Epidermal melanocyte (primary cell): Measurements from ENCODE around the gene HK1.
A peak's percentile ranks its signal among the peaks of the same experiment; 100 is the strongest.

Experiments used
- DNase-seq: peaks from one replicate; pipeline ENCODE4 v3.0.0; 2011; ENCODE audit warnings: low spot score; ENCODE audit not compliant: insufficient read length

Gene HK1

DNA sequence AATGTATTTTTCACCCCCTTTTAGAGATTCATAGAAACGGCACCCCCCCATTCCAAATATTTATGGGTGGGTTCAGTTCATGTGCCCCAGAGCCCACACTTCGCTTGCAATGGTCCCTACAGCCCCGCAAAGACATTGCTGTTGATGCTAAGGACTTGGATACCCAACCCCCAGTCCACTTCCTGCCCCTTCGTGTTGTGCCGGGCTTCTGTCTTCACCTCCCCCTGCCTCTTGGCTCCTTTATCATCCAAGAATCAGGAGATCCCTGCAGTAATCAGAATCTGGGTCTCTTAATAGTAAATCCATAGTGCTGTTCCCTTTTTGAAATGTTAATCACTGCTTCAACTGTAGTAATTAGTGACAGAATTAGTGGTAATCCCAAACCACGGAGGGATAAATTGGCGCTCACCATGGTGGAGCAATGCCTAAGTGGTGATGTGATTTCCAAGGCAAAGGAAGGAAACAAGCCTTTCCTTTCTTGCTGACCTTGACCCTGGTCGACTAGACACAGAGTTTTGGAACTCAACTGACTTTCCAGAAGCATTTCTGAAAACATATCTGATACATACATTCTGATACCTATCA is 67.7 kb downstream of the HK1 start:
- DNase-seq: no peak

DNA sequence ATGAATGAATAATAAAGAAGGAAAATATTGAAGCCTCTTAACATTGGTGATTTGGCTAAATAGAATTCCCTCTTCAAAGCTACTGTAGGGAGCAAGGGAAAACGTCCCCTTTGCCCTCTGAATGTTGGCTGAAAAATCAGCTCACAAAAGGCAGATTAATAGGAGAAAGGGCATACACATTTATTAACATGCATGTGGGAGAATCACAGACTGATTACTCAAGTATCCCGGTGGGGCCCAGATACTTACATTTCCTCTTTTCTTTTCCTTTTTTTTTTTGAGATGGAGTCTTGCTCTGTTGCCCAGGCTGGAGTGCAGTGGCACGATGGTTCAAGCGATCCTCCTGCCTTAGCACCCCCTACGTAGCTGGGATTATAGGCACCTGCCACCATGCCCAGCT is 68.5 kb downstream of the HK1 start:
- DNase-seq: no peak

DNA sequence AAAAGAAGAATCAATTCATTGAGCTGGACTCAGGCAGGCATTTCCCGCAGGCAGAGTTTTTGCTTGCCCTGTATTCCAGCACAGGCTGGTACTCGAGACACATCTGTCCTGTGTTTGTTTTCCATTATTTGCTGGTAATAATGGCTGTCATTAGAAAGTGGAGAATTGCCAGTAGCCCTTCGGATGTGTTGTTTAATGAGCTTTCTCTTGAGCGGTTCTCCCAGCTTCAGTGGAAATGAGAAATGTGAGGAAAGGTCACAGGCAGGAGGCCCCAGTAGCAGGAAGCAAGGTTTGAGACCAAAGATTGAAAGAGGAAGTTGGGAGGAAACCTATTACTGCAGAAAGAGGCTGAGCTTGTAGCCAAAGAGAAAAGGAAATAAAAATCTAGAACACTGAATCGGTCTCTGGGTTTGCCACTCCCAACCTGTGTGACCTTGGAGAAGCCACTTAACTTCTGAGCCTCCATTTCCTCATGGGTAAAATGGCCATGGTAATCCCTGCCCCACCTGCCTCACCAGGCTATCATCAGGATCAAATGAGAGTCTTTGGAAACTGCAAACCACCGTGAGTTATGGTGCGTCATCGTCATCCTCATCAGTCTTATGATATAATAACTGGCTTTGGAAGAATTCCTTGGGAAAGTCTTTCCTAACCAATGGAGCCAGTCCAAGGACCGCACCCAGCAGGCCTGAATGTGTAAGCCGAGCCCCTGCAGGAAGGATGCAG is 70.7 kb downstream of the HK1 start:
- peak; percentile 65 for DNase-seq

DNA sequence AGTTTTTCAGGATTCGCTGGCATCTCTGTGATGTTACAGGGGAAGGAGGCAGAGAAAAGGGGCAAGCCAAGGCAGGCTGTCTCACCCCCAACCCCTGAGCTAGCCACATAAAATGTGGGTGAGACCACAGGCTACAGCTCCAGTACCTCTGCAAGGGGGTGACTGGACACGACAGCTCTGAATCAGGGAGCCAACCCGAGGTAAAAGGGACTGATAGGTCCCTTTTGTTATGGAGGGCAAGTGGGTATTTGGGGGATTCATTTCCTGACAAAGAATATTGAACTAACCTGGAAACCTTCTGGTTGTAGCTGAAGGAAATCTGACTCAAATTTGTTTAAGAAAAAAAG is 71.2 kb downstream of the HK1 start:
- DNase-seq: no peak

DNA sequence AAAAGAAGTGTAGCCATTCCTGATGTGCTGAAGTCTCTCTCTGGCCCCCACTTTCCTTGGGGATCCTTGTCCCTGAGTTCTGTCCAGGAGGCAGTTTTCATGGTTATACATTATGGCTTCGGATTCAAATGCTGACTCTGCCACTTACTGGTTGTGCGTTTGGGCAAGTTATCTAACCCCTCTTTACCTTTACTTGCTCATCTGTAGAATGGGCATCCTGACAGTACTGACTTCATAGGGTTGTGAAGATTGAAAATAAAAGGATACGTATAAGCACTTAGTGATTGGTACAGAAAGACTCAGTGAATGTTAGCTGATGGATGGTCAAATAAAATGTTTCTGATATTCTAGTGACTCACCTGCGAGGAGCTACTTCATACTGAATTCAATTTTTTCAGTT is 73.3 kb downstream of the HK1 start:
- no peak for DNase-seq

DNA sequence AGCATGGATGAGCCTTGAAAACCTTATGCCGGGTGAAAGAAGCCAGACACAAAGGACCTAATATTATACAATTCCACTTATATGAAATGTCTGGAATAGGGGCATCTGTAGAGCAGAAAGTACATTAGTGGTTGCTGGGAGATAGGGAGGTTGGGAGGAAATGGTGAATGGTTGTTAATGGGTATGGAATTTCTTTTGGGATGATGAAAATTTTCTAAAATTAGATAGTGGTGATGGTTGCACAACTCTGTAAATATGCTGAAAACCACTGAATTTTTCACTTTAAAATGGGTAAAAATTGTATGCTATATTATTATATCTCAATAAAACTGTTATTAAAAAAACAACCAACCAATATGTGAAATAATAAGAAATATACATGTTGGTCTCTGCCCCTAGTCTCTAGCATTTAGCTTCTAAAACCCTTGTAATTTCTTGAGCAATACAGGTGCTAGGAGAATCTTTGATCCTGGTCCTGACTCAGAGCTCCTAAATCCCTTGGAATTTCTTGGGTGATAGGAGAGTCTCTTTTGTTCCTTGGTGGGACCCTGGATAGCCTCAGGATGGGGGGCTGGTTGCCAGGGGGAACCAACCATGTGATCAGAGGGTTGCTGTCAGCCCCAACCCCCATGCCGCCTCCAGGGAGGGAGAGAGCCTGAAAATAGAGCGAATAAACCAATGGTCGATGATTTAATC is 74.4 kb downstream of the HK1 start:
- DNase-seq: no peak

DNA sequence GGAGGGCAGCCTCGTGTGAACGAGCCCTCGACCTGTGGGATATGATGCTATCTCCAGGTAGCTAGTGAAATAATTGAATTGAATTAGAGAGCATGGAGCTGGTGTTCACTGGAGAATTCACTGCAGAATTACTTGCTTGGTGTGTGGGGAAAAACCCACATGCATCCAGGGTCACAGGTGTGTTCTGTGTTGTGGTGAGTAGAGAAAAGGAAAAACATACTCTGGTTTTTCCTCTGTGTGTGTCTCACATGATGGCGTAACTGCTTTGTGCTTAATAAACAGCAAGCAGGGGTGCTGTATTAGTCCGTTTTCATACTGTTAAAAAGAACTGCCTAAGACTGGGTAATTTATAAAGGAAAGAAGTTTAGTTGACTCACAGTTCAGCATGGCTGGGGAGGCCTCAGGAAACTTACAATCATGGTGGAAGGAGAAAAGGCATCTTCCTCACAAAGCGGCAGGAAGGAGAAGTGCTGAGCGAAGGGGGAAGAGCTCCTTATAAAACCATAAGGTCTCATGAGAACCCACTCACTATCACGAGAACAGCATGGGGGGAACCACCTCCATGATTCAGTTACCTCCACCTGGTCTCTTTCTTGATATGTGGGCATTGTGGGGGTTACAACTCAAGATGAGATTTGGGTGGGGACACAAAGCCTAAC is 75.8 kb downstream of the HK1 start:
- no peak for DNase-seq

DNA sequence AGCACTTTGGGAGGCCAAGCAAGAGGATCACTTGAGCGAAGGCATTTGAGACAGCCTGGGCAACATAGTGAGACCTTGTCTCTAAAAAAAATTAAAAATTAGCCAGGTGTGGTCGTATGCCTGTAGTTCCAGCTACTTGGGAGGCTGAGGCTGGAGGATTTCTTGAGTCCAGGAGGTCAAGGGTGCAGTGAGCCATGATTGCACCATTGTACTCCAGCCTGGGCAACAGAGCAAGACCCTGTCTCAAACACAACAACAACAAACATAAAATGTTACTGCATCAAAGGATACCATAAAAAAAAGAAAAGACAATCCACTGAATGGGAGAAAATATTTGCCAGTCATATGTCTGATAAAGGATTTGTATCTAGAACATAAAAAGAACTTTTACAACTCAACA is 77.9 kb downstream of the HK1 start:
- no peak for DNase-seq

DNA sequence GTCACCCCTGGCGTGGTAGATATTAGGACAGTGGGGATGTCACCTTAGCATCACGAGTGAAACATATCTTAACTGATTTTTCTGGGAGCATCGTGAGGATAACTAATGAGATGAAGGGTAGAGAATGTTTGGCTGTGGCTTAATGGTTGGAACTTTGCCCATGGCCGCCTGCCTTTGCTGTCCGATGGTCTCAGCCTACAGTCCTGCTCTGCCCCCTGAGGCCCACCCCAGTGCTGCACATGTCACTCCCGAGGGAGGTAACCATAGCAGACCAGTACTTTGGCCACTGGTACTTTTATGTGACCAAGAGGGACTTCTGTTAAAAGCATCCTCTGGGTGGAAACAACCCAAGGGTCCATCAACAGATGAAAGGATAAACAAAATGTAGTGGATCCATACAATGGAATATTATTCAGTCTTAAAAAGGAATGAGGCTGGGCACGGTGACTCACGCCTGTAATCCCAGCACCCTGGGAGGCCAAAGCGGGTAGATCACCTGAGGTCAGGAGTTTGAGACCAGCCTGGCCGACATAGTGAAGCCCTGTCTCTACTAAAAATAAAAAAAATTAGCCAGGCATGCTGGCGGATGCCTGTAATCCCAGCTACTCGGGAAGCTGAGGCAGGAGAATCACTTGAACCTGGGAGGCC is 80.0 kb downstream of the HK1 start:
- no peak for DNase-seq

DNA sequence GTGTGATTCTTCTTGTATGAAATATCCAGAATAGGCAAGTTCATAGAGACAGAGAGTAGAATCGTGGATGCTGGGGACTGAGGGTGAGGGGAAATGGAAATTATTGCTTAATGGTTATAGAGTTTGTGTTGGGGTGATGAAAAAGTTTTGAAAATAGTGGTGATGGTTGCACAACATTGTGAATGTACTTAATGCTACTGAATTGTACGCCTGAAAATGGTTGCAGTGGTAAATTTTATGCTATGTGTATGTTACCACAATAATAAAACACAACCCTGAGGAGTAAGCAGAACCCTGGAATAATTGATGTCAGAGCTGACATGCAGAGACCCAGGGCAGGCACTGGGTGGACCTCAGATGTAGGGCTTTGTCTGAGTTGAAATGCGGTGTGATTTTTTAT is 80.9 kb downstream of the HK1 start:
- DNase-seq: no peak

DNA sequence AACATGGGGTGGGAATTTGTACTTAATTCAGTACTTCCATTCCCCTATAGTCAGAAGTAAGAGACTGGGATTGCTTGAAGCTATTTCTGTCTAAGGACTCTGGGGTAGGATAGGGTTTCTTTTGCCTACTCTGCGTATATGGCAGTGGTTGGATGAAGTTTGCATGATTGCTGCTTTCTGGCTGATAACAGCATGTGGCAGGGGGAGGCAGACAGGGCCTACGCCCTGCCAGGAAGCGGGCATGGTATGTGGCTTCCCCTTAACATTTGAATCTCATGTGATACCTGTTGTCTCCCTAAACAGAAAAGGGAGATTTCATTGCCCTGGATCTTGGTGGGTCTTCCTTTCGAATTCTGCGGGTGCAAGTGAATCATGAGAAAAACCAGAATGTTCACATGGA is 81.3 kb downstream of the HK1 start:
- no peak for DNase-seq

DNA sequence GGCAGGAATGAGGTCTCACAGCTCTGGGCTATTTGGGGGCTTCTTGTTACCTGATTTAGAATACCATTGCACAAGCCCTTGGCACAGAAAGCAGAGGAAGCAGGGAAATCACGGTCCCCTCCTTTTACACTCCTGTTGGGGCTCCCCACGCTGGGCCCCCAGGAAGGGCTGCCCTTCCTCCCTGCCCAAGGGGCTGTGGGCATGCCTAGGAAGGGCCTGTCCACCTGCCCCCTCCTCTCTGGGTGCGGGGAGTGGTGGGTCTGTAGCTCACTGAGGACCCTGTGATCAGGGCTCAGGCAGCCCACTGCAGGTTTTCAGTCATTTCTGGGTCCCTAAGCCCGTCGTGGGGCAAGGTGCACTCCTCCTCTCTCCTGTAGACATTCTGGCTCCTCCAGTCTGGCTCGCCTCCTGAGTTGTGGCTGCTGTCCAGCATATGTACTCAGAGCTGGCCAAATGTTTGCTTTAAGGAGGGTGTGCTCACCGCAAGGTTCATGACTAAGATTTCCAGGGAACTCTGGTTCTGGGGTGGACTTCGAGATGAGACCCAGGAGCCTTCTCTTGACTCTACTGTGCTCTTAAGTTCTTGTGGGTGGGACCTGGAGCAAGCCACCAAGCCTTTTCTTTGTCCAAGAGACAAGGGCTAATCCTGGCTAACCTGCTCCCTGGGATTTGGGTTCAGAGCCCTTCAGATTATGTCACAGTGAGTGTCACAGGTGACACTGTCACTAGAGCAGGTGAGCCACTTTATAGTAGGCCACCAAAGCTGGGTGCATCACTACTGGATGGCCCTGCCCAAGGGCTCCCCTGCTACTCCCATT is 82.4 kb downstream of the HK1 start:
- DNase-seq: peak; percentile 62

DNA sequence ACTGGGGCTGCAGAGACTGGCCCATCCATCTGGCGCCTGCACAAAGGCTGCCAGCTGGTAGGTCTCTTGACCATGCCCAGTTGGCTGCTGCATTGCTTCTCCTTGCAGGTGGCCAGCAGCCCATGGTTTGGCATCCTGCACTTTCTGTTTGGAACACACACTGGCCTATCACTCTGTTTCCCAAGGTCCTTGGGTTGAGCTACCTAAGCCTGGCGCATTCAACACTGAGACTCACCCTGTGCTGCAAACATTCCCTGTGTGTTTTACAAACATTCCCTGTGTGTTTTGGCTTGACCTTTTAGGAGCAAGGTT is 83.0 kb downstream of the HK1 start:
- DNase-seq: no peak

DNA sequence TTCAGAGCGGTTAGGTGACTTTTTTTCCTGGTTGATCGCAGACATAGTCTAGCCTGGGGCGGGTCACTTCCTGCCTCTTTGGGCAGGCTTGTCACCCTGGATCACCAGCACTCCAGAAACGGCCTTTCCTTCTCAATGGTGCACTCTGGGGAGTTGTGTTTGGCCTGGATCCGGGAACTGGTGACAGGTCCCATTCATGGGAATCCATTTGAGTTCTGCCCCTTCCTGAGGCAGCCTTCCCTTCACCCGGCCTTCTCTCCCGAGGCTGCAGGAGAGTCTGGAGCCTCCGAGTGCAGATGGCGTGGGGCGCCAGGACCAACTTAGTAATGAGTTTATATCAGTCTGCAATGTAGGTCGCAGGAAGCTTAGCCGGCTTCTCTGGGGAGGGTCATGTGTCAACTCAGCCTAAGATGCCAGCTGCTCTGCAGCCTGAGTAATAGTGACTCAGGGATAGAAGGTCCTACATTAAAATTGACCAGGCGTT is 84.2 kb downstream of the HK1 start:
- DNase-seq: no peak

DNA sequence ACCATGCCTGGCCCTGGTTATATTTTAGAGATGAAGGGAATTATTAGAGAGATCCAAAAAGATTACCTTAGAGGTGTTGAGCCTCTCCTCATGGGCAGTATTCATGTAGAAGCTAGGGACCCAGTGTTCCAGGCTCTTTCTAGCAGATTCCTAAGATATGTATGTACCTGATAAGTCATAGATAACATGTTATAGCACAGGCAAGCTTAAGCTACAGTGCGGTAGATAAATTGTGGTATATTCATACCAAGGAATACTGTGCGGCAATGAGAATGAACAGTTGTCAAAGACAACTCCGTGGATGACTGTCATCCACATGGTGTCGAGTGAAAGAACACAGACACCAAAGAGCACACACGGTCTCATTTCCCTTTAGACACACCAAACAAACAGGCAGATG is 85.4 kb downstream of the HK1 start:
- no peak for DNase-seq

DNA sequence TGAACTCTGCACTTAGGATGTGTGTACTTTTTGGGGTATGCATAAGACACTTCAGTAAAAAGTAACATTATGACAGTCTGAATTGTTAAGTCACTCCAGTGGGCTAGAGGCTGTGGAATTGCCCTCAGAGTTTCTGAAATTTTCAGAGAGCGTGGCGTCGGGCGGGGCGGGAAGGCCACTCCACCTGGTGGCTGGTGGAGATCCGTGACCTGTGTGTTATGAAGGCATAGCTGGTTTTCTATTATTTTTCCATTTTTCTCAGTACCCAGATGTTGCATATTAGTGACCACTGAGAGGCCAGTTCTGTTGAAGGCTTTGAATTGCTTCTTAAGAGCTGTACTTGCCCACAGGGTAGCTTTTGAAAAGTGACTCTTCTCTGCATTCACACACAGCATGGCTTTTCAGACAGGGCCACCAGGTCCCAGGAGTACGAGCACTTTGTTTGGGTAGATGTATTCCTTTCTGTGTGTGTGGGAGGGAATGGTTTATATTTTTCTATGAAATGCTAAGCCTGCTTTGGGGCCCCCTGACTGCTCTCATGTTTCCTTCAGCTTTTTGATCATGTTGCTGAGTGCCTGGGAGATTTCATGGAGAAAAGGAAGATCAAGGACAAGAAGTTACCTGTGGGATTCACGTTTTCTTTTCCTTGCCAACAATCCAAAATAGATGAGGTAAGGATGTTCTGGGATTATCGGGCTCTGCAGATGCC is 86.1 kb downstream of the HK1 start:
- DNase-seq: no peak

DNA sequence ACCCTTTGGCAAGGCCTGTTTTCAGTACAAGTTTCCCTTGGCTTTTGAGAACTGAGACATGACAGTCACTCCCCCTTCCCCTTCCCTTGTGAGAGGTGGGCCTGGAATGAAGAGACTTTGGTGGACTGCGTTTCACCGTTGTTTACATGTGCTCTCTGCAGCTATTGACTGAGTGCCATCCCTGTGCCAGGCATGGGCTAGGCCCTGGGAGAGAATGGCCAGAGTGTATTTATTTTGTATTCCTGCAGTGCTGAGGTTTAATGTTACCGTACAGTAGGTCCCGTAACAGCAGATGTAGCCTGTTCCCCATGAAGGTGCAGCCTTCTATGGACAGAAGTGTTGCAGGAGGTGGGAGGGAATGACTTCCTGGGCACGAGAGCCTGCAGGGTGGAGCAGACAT is 88.4 kb downstream of the HK1 start:
- no peak for DNase-seq

DNA sequence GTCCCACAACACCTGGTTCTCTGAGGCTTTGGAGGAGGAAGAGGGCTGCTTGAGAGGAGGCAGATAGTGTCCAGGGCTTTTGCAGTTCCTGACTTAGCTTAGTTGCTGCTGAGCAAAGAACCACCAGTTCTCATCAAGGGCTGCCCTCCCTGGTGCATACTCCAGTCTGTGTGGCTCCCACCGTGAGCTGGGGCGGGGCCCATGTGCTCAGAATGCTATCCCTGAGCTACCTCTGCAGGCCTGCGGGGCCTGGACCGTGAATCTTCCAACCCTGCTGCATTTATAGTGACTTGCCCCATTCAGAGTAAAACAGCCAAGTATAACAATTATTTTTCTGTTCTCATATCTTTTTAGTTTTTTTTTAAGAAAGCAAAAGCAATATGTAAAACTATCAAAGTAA is 89.2 kb downstream of the HK1 start:
- DNase-seq: no peak

DNA sequence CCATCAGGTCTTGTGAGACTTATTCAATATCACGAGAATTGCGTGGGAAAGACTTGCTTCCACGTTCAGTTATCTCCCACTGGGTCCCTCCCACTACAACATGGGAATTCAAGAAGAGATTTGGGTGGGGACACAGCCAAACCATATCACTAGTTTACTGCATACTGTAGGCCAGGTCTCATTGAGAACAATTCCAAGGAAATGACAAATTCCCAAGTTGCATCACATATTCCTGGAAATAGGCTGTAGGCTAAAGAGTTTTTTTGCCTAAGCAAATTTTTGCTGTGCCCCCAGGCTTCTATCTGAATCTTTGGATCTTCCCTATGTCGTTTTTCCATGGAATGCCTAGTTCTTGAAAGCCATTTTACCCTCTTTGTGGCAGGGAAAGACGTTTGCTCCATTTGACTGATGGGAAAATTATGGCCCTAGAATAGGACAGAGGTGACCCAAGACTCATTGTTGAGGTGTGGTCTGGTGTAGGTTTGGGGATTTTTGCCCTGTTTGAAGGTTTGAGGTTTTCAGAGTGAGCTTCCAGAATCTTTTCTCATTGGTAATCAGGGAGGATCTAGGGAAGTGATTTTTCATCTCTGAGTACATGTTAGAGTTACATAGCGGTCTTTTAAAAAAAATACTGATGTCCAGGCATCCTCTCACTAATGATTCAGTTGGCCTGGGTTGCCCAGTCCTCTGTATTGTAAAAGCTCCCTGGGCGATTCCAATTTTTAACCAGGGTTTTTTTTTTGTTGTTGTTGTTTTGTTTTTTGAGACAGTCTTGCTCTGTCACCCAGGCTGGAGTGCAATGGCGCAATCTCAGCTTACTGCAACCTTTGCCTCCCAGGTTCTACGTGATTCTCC is 94.1 kb downstream of the HK1 start:
- no peak for DNase-seq

DNA sequence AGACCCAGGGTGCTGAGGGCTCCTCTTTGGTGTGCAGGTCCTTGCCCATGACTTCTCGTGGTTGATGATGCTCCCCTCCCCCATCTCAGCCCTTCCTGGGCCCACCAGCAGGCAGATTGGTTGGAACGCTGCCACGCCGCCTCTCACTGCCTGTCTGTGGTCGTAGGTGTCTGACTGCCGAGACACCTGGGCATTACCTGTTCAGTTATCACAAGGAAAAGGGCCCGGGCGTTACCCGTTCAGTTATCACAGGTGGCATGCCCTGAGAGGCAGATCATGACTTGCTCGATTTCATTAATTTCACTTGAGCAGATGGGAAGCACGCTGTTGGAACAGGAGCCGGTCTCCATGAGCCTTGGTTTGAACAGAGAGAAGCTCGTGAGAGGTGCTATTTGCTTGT is 95.9 kb downstream of the HK1 start:
- no peak for DNase-seq
